HG03565 (cell line): ENCODE results near the gene BABAM1.
A peak's percentile ranks its signal among the peaks of the same experiment; 100 is the strongest.

Source experiments
- ATAC-seq: cut with Tn5 transposase; IDR thresholded peaks from one replicate; pipeline ENCODE4 v1.9.1; 2021; ENCODE audit warnings: mild to moderate bottlenecking, moderate library complexity; ENCODE audit not compliant: unreplicated experiment

BABAM1 gene

DNA sequence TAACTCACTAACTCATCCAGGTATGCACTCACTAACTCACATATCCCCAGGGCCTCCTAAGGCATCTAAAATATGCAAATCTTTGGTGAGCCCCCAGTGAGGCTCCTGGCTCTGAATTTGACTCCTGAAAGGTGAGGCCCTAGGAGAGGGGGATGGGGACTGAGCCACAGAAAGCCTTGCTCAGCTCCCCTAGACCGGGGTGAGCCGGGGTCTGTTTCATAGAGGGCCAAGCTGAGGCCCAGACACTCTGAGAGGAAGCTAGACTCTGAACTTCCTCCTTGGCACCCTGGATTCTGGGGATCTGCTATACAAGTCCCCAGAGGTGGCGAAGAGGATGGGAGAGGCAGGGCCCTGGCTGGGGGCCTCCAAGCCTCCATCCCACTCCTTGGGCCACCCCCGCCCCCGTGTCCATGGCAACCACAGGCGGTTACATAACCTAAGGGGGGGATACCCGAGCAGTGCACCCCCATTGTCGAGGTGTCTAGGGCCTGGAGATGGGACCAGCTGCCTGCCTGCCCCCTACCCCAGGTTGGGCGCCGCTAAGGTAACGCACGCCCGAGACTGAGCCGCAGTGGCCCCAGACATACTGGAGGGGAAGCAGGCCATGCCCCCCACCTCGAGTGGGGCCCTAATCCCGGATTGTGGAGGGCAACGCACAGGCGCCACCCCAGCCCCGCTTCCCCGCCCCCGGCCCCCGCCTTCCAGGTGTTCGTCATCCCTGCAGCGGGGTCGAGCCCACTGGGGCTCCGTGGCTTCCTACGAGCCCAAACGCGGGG is 35.3 kb downstream of the BABAM1 start:
- no peak for ATAC-seq

- ATAC-seq, result peak; percentile 36
These were observed 36.1 kb downstream of the BABAM1 start, which contains the start of gene ABHD8 for GRCh38 chr19:17303167-17303939. TSS of gene ABHD8 (minus strand) at chr19:17303425. CDS start at chr19:17301616, 1,809 bp downstream.

GRCh38 chr19:17303940-17304267 is 36.7 kb downstream of the BABAM1 start:
- no peak for ATAC-seq

DNA sequence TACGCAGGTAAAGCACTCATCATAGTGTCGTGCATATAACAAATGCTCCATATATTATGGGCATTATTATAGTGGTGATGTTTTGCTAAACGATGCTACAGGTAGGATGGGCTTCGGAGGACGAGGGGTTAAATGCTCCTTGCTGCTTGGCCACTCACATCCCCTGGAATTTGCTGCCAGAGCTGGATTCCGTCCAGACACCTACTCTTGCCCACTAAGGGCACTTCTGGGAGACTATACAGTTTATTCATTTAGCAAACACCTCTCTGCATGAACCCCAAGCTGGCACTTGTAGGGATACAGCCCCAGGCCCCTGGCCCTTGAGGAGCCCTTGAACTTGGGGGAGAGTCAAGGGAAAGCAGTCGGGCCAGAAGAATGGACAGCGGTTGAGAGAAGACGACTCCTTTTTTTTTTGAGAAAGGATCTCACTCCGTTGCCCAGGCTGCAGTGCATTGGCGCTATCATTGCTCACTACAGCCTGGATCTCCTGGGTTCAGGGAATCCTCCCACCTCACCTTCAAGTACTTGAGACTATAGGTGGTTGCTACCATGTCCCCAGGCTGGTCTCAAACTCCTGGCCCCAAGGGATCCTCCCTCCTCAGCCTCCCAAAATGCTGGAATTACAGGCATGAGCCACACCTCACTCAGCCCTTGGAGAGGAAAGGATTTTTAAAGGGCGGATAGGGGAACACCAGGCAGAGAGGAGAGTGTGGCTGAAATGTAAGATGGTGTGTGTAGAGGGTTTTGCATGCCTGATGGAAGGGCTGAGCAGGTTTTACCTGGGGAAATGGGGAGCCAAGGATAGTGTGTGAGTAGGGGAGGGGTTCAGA is 37.4 kb downstream of the BABAM1 start:
- no peak for ATAC-seq

- no peak for ATAC-seq
These were observed 37.9 kb downstream of the BABAM1 start for GRCh38 chr19:17305216-17305516.

- ATAC-seq, result peak; percentile 66
These were observed 38.5 kb downstream of the BABAM1 start, which contains the start of gene MRPL34 for GRCh38 chr19:17305517-17306284. TSS of gene MRPL34 (plus strand) at chr19:17305872. CDS start at chr19:17305893, 21 bp downstream.

DNA sequence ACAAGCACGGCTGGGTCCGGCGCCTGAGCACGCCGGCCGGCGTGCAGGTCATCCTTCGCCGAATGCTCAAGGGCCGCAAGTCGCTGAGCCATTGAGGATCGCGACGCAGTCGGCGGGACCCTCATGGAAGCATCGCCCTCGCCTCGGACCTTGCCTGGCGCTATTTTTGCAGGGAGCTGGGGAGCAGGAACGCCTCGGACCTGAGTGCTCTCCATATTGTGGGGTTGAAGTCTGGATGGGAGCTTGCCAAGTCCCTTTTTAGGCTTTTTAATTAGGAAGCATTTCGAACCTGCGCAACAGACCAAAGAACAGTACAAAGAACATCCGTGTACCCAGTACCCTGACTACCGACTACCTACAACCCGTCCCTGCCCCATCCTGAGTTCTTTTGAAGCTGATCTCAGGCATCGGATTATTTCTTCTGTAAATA is 39.1 kb downstream of the BABAM1 start:
- ATAC-seq, result no peak

- ATAC-seq, result no peak
These were observed 40.7 kb downstream of the BABAM1 start for GRCh38 chr19:17307876-17308377.

DNA sequence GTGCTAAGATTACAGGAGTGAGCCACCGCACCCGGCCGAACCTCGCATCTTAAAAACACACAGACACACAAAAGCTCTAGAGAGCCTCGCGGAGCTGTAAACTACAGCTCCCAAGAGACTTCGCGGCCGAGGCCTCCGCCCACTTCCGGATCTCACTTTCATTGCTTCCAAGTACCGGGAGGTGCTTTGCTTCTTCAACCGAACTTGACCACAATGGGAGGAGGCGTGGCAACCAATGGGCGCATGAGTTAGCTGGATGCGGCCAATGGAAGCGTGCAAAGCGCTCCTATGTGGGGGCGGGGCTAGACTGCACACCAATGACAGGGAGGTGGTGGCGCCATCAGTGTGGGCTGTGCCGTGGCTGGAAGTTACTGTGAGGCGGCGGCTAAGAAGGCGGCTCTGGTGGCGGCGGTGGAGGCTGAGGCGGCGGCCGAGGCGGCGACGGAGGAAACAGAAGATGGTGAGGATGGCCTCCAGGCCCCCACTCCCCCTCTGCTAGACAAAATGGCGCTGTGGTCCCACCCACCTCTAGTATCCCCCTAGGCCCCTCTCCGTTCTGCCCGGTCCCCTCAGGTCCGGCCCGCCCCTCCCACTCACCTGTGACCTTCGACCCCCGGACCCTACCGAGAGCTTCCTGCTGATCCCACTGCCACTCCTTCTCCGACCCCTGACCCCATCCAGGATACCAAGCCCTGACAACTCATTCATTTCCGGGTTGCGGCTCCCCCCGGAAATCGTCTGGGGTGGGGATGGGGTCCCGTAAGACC is 42.1 kb downstream of the BABAM1 start, which contains the start of gene DDA1:
Gene DDA1 (plus strand): TSS at position 366 of the 767 bp plus-strand sequence. CDS start 92 bp downstream, at position 458.
- ATAC-seq, result peak; percentile 39

- no peak for ATAC-seq
These were observed 42.8 kb downstream of the BABAM1 start for GRCh38 chr19:17309965-17310461.

- ATAC-seq, result no peak
These were observed 44.4 kb downstream of the BABAM1 start for GRCh38 chr19:17311455-17312188.

DNA sequence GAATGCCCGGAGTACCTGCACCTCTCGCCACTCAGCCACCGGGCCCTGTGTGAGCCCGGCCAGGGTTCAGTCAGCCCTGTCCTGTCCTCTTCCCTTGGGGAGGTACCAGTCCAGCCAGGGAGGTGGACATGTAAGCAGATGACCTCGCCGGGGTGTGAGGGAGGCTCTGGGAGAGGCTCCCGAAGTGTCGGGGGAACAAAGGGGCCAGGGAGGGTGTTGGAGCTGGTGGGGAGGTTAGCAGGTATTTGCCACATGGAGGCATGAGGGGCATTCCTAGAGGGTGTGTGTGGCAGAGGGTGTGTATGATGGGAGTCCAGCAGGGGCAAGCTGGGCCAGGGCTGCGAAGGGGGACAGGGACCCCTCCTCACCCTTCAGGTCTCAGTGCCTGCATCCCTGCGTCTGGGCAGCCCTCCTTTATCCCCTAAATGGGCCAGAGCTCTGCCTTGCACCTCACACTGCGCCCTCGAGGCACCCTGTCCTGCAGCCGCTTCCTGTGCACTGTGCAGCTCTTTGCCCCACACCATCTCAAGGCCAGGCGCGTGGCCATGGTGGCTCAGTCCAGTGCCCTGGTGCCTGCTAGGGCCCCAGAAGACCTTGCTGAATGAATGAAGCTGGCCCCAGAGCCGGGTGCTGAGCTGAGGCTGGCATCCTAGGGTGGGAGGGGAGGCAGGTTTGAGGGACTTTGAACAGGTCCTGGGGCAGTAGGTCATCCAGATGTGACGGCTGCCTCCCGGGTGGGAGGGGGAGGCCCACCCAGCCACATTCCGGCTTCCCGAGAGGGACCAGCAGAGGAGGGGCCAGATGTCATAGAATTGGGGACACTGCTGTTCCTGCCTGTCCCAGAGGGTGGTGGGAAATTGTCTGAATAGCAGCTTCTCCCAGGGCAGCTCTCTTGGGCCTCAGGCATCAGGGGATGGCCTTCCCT is 45.2 kb downstream of the BABAM1 start:
- ATAC-seq, result no peak

DNA sequence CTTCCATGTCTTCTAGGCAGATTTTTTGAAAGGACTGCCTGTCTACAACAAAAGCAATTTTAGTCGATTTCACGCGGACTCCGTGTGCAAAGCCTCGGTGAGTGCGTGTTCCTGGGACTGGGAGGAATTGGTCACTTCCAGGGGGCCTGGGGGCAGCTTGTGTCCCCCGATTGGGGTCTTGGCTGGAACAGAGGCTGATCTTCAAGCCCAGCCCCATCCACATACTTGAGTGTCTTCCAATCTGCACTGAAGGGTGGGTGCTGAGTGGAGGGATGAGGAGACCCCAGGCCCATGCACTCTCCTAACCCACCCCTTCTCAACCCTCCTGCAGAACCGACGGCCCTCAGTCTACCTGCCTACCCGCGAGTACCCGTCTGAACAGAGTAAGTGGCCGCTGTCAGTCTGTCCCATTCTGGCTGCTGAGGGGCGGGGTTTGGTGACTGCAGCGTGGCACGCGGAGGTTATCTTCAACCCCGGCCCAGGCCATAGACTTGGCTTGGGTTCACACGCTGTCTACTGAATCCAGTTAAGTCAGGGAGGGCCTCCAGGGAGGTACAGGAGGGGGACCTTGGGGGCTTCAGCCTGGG is 46.9 kb downstream of the BABAM1 start:
- no peak for ATAC-seq

DNA sequence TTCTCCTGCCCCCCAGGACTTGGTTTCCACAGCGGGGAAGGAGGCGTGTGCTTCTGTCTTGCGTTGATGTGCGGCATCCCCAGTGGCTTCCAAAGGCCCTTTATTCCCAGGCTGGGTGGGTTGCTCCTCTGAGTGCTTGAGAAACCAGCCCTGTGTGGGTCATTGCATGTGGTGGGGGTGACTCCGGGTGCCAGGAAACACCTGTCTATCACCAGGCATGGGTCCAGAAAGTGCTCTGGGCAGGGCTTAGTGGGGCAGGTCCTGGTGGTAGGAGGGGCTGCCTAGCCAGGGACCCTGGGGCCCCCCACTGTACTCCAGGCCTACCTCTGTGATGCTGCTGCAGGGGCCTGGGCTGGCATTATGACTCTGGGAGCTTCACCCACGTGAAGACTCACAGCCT is 51.7 kb downstream of the BABAM1 start:
- ATAC-seq, result no peak

DNA sequence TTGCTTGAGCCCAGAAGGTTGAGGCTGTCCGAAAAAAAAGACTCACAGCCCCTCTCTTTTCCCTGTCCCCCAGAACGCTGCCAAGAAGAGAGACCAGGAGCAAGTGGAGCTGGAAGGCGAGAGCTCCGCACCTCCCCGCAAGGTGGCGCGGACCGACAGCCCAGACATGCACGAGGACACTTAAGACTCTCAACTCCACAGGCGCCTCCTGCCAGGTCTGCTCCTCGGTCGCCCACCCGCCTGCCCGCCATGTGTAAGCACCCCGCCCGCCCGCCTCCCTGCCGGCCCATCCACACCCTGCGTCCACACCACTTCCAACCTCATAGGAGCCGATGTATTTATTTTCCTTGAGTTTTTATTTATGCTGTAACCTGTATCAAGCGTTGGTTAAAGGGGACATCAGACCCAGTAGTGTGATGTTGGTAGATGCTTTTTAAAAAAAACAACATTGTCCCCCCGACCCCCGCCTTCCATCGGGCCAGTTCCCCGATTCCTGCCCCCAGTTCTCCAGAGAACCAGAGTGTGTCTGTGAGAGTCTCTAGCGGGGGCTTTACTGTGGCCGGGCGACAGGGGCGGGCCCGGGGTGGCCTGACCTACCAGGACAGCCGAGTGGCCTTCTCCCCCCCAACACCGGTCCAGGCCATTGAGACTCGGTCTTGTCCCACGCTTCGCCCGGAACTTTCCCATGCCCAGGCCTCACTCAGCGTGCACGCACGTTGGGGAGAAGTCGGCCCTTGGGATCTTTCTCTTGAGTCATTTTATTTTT is 52.4 kb downstream of the BABAM1 start:
- ATAC-seq, result no peak

DNA sequence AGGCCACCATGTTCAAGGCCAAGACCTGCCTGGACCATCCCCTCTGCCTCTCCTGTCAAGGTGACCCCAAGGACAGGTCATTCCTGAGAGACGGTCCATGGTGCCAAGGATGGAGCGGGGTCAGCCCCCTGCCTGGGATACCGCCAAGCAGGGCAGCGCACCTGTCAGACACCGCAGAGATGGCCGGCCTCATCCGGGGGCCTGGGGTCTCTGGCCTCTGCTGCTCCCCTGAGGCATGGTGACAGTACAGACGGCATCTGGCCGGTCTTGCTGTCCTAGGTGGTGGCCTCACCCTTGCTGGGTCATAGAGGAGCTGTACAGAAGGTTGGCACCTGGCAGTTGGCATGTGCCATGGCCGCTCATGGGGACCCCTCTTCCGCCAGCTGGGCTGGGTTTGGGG is 53.2 kb downstream of the BABAM1 start:
- ATAC-seq, result no peak
